HG02943 (cell line): ENCODE measurements around the gene INCENP.

ENCODE experiments used
- ATAC-seq: cut with Tn5 transposase; IDR thresholded peaks from one replicate; pipeline ENCODE4 v1.9.1; 2021; ENCODE audit warnings: mild to moderate bottlenecking, low read depth, moderate library complexity; ENCODE audit not compliant: unreplicated experiment

The INCENP gene

DNA sequence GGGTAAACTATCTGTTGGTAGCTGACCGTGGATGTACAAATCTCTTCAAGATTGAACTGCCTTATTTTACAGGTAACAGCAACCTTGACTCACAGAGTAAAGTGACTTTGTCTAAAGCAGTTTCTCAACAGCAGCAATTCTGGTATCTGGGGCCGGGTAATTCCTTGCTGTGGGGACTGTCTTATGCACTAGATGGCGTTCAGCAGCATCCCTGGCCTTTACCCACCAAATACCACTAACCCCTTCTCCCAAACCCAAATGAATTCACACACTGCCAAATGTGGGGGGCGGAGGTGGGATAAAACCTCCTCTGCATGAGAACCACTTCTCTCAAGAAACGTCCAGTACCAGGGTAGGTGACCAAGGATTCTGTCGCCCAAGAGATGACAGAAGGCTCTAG, 1.7 kb upstream of the INCENP start:
- no peak for ATAC-seq

DNA sequence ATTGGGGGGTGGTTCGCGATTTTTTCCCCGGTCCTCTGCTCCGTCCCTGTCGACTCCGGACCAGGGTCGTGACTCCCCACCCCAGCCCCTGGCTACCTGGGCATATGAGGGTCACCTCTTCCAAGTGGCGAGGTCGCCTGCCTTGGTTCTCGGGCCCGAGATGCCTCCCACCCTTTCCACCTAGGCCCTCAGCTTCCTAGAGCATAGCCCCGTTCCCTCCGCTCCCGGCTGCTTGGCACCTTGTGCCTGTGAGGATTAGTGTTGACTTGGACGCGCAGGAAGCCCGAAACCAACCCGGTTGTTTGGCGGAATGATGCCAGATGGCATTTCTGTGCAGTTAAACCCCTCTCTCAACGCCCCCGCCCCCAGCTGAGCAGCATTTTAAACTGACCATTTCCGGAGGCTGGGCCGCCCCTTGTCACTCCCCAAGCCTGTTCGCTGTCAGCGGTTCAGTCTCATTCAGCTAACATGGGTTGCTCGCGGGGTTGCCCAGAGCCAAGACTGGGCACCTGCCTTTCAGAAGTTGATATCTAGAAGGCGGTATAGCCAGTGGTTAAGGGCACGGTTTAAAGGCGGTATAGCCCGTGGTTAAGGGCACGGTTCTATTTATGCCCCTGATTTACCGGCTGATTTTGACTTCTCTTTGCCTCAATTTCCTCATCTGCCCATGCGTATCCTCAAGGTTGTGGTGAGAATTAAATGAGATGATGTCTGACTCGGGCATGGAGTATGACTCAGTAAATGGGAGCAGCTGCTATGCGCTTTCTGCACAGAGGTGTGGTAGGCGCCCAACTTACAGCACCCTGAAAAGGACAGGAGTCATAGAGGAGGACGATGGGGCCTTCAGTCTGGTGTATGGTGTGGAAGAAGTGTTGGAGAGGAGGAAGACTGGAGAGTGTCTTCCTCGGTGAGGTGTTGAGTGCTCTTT, 639 bp downstream of the INCENP start:
- ATAC-seq = peak; percentile 22

DNA sequence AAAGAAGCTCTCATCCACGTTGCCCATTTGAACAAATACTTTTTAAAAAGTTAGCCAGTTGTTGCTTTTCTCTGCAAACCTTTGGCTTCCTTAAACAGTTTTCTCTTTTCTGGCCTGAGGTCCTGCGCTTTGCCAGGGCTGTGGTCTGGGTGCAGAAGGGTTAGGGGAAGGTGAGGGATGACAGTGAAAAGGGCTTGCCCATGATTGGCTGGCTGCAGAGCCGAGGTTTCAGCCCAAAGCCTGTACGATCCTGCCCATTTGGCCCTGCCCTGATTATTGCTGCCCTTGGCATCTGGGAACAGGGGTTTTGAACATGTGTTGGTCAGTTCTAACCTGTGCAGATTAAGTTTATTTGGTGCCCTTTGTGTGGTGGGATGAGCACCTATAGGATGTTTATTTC, 1.5 kb downstream of the INCENP start:
- no peak for ATAC-seq

DNA sequence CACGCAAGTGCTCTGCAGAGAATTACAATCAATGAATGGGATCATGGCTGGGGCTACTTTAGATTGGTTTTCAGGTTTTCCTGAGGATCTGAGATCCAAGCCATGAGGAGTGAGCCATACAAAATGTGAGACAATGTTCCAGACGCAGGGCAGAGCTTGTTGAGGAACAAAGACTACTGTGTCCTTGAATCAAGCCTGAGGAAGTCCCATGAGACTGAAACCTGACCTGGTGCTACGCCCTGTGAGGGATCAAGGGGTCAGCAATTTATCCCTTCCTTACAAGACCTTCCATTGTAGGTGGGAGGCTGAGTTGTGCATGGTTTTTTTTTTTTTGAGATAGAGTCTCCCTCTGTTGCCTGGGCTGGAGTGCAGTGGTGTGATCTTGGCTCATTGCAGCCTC, 2.1 kb downstream of the INCENP start:
- ATAC-seq = no peak

DNA sequence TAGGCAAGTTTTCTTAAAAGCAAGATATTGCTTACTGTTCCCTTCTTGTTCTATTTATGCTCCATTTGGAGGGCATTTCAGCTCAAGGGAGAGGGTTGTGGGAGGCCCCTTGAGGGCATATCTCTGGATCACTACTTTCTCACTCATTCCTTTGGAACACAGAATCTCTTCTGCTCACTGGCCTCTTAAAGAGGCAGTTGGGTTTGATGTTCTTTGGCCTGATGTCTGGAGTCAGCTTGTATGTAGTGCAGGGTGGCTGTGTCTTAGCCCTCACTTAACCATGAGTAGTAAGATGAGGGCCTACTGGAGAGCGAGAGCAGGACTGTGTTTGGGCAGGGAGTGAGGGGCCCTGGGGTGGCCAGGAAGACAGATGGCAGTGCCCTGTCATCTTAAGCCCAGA, 3.6 kb downstream of the INCENP start:
- no peak for ATAC-seq

DNA sequence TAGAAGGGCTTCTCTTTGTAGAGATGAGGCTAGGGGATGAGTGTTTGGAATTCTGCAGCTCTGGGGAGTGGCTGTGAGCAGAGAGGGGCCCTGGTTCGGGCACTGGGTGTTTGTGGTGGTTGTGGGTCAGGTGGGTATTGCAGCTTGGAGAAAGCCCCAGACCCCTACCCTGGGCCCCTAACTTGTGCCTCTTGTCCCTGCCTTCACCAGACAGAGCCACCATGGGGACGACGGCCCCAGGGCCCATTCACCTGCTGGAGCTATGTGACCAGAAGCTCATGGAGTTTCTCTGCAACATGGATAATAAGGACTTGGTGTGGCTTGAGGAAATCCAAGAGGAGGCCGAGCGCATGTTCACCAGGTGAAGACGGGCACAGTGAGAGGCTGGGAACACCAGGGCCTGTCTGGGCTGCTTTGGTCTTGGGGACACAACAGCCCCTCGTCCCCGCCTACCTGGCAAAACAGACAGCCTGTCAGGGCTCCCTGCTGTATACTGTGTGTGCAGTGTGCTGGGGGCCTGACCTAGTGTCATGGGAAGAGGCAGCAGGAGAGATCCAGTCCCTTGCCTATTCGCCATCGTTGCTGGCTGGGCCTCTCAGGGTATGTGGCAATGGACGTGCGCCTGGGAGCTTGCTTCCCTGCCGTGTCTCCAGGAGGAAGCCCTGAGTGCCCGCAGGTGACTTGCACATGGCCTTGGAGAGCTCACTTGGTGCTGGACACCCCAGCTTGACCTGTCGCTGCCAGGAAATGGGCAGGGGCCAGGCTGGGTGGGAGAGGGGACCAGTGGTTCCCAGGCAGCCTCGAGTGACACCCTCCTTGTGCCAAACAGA, 4.3 kb downstream of the INCENP start:
- no peak for ATAC-seq

DNA sequence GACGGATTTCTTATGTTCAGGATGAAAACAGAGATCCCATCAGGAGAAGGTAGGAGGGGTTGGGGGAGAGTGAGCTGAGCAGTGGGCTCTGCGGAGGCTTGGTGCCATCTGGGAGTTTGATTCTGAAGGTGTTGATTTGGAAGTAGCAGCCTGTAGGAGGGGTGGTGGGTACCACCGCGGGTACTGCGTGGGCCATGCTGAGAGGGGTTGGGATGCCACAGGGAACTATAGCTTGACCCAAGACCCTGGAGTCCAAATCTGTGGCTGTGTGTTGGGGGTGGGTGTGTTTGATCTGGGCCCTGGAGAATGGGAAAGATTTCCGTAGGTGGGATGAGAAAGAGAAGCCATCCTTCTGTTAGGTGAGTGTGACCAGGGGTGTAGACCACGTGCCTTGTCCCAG, 5.0 kb downstream of the INCENP start:
- no peak for ATAC-seq

DNA sequence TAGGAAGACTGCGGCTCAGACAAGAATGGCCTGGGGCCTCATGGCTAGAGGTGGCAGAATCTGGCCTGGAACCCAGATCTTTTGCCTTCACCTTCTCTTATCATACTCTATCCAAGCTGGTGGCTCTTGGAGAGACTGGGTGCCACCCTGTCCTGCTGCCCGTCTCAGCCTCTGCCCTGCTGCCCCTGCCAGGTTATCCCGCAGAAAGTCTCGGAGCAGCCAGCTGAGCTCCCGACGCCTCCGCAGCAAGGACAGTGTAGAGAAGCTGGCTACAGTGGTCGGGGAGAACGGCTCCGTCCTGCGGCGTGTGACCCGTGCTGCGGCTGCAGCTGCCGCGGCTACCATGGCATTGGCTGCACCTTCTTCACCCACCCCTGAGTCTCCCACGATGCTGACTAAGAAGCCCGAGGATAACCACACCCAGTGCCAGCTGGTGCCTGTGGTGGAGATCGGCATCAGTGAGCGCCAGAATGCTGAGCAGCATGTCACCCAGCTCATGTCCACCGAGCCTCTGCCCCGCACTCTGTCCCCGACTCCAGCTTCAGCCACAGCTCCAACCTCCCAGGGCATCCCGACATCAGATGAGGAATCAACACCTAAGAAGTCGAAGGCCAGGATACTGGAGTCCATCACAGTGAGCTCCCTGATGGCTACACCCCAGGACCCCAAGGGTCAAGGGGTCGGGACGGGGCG, 5.9 kb downstream of the INCENP start:
- no peak for ATAC-seq

DNA sequence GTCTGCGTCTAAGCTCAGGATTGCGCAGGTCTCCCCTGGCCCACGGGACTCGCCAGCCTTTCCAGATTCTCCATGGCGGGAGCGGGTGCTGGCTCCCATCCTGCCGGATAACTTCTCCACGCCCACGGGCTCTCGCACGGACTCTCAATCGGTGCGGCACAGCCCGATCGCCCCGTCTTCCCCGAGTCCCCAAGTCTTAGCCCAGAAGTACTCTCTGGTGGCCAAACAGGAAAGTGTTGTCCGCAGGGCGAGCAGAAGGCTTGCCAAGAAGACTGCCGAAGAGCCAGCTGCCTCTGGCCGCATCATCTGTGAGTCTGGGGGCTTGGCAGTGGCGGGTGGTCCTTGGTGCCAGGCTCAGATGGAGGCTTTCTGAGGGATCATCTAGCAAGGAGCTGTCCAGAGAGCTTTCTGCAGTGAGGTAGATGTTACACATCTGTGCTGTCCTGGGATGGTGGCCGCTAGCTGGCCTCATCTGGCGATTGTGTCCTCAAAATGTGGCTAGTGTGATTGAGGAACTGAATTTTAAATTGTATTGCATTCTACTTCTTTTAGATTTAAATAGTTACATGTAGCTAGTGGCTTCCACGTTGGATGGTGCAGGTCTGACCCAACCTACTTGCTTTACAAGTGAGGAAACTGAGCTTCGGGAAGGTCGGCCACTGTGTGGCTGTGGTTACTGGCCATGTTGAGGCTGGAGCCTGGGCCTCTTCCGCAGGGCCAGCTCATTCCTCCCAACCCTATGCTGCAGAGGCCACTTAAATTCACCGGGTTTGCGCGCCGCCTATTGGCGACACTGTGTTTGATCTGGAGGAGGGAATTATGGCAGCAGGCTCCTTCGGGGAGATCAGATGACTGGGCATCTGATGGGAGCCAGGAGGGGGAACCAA, 6.7 kb downstream of the INCENP start:
- ATAC-seq = no peak

DNA sequence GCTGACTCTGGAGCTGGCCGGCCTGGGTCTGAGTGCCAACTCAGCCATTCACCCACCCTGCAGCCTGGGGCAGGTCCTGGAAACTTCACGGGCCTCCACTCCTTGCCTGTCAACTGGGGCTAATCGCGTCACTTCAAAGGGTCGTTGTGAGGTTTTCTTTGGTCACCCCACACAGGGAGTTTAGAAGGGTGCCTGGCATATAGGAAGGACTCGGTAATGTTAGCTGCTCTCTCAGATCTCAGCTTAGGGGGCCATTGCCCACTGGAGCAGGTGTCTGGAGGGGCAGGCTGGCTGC, 7.3 kb downstream of the INCENP start:
- no peak for ATAC-seq

DNA sequence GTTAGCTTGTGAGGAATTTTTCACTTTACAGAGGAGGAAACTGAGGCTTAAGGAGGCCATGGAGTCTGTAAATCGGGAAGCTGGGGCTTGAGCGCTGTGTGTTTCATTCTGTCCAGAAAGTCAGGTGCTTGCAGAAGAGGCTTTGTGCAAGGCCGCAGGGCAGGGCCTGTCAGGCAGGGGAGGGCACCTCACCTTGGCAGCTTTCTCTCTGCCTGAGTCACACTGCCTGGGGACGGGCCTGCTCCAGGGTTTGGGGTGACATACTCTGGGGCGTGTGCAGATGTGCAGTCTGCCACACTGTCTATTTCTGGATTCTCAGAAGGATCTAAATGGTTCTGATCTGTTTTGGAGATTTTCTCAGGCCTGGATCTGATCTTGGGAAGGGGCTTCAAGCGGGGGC, 8.4 kb downstream of the INCENP start:
- ATAC-seq = no peak

DNA sequence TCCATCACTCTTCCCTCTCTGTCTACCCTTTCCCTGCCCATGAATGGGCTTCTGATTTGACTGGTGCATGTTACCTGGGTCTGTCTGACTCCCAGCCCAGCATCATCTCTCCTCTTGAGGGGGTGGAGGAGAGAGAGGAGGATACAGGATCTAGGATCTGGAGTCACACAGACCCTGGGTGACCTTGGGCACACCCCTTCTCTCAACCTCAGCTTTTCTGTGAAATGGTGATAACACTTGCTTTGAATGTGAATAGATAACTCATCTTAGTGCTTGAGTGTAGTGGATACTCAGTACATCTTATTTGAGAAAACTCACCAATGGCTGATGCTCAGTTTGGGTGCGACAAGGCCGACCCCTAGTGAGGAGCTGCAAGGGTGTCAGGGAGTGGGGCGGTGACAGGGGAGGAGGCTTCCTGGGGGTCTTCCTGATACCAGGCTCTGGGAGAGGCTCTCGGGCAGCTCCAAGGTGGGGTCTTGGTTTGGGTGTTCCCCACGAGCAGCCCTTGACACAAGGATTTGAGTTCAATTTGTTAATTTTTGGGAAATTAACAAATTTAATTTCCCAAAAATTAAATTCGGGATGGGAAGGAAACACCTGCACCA, 9.0 kb downstream of the INCENP start:
- no peak for ATAC-seq

DNA sequence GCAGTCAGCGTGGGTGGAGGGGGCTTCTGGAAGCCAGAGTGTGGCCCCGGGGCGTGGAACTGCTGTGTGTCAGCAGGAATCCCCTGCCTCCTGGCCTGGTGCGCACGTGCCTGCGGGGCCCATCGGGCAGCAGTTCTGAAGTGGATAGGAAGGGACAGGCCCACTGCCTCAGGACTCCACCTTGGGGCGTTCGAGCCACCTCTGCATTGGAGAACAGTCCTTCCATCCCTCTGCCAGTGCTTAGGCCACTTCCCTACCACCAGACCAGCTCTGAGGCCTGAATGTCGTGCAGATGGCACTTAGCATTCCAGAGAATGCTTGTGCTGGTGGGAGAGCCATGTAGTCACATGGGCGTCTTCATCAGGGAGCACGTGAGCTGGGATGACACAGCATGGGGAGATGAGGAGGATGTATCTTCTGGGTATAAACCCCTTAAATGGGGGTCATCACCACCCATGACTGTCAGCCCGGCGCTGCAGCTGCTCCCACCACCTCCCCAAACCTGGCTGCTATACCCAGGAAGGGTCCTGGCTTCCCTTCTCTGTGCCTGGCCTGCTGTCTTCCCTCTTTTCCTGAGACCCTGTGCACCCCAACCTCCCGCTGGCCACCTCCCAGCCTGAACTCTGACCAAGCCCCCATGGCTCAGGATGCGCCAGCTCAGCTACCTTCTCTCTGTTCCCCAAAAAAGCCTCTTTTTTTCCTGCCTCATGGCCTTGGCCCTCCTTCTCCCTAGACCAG, 9.7 kb downstream of the INCENP start:
- ATAC-seq = no peak

DNA sequence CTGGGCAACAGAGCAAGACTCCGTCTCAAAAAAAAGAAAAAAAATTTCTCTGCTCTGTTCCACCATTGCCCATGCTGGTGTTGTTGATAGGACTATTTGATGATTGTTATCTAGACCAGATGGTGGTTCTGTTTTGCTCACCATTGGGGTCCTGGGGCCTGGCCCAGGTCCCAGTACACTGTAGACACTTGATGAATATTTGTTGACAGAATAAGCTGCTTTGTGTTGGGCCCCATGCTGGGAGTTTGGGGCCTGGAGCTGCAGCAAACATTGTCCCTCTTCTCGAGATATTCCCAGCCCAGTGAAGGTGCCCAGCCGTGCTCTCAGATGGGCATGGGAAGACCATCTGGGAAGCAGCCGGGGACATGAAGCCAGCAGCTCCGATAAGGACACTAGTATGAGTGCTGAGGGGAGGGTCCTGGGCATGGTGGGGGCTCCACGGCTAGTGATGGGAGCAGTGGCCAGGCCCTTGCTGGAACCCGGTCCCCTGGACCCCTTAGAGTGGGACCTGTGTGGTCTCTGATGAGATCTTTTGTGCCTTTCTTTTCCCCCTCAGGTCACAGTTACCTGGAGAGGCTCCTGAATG, 13.6 kb downstream of the INCENP start:
- no peak for ATAC-seq

DNA sequence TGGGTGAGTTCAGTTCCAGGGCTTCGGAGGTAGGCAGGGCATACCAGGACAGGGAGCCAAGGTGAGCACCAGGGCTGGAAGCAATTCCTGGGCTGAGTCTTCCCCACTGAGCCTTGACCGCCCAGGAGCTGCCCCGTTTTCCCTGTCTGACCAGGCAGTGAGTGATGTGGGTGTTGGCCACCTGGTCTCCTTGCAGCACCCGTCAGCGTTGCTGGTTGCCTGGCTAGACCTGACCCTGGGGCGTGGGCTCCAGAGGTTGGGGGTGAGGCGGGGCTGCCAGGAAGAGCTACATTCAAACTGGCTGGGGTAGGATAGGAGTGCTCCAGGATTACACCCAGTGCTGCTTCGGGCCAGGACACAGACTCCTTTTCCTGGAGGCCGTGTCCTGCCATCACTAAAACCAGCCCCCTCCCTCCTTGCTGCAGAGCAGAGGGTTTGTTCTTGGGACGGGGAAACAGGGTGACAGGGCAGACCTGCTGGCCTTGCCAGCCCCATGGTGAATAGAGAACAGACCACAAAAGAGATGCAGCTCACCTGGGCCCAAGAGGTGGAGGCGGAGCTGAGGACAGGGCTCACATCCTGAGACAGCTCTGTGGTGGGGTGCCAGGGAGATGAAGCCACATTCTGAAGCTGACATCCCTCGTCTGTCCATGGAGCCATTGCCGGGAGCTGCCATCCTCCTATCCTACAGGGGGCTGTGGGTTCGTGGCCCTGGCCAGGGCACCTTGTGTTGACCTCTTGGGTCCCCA, 14.2 kb downstream of the INCENP start:
- no peak for ATAC-seq

DNA sequence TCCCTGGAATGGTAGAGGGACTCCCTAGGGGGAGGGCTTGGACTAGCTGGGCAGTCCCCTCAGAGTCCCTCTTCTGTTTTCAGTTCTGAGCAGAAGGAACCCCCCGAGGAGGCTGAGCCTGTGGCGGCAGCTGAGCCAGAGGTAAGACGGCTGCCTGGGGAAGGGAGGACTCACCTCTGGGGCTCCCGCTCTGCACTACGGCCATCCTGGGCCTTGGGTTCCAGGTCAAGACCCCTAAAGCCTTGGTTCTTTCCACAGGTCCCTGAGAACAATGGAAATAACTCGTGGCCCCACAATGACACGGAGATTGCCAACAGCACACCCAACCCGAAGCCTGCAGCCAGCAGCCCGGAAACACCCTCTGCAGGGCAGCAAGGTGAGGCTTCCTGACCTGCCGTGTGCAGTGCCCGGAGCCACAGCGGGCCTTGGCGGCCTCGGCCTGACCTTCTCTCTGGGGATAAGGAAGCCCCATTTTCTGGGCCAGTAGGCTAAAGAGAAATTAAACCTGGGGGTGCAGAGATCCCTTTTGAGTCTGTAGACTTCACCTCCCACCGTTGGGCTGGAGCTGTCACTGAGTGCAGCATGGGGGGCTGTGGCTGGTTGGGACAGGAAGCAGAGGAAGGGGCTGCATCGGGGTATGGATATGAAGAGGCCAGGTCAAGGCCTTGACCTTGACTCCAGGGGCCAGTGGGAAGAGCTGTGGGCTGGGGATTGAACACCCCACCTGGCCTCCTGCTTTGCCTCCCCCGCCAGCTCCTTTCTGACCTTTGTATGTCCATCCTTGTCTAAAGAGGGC, 15.0 kb downstream of the INCENP start:
- no peak for ATAC-seq

DNA sequence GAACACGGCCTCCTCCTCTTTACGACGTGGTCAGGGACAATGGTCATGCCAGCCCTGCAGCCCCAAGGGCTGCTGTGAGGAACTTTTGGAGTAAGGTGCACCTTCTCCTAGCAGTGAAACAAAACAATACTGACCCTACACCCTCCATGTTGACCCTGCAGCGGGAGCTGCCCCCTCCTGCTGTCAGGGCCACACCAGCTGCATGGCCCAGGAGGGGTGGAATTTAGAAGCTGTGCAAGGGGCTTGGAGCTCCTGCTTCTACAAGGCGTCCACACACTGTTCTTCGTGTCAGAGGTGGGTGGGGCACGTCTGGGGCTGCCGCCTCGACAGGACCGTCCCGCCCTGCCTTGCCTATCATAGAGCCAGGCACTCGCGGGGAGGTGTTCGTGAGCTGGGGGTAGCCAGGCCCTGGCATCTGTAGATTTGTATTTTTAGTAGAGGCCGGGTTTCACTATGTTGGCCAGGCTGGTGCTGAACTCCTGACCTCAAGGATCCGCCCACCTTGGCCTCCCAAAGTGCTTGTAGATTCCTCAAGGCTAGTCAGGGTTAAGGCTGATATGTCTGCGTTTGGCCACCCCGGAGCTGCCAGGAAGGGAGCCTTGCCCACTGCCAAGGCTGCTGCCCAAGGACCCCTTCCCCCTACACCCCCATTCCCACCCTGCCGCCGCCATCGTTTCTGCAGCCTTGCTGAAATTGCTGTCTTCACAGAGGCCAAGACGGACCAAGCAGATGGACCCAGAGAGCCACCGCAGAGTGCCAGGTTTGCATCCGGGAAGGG, 15.9 kb downstream of the INCENP start:
- no peak for ATAC-seq
